KG1 (cell line): ENCODE results near the gene EIF4G3.
A peak's percentile ranks its signal among the peaks of the same experiment; 100 is the strongest.

ENCODE experiments used
- DNase-seq: peaks from one replicate; lab custom pipeline; 2025; lab: John Stamatoyannopoulos, UW

EIF4G3 gene

GRCh38 chr1:20992322-20993056, 184.2 kb downstream of the EIF4G3 start:
- no peak for DNase-seq

GRCh38 chr1:20988943-20989342, 187.8 kb downstream of the EIF4G3 start:
- no peak for DNase-seq

GRCh38 chr1:20987831-20988825, 188.6 kb downstream of the EIF4G3 start:
- DNase-seq: no peak

- DNase-seq: no peak
These were observed 193.3 kb downstream of the EIF4G3 start for GRCh38 chr1:20983297-20983889.

GRCh38 chr1:20982316-20982715, 194.4 kb downstream of the EIF4G3 start:
- no peak for DNase-seq

- DNase-seq: no peak
These were observed 194.8 kb downstream of the EIF4G3 start for GRCh38 chr1:20981915-20982314.

GRCh38 chr1:20980051-20980450, 196.6 kb downstream of the EIF4G3 start:
- no peak for DNase-seq

GRCh38 chr1:20978413-20978812, 198.3 kb downstream of the EIF4G3 start:
- DNase-seq: no peak

- DNase-seq: no peak
These were observed 201.0 kb downstream of the EIF4G3 start for GRCh38 chr1:20975668-20976067.

GRCh38 chr1:20974951-20975350, 201.7 kb downstream of the EIF4G3 start:
- DNase-seq: no peak

GRCh38 chr1:20974069-20974468, 202.6 kb downstream of the EIF4G3 start:
- no peak for DNase-seq

GRCh38 chr1:20972855-20973254, 203.8 kb downstream of the EIF4G3 start:
- no peak for DNase-seq

GRCh38 chr1:20964540-20965484, 211.9 kb downstream of the EIF4G3 start:
- DNase-seq: peak; percentile 34

GRCh38 chr1:20962576-20963258, 214.0 kb downstream of the EIF4G3 start:
- no peak for DNase-seq

- no peak for DNase-seq
These were observed 218.3 kb downstream of the EIF4G3 start for GRCh38 chr1:20958430-20958829.

GRCh38 chr1:20956272-20956671, 220.4 kb downstream of the EIF4G3 start:
- DNase-seq: no peak

GRCh38 chr1:20950679-20951078, 226.0 kb downstream of the EIF4G3 start:
- DNase-seq: no peak

GRCh38 chr1:20949871-20950590, 226.7 kb downstream of the EIF4G3 start:
- no peak for DNase-seq

- no peak for DNase-seq
These were observed 228.6 kb downstream of the EIF4G3 start for GRCh38 chr1:20948101-20948500.

- no peak for DNase-seq
These were observed 229.3 kb downstream of the EIF4G3 start for GRCh38 chr1:20947409-20947808.
